NCI-H1930 (cell line): ENCODE measurements around the gene PSD4.

Source experiments
- DNase-seq, 2 experiments: peaks; one replicate each; lab custom pipeline; 2025; lab: John Stamatoyannopoulos, UW

PSD4 gene

GRCh38 chr2:113206251-113206650 is 32.5 kb downstream of the PSD4 start:
- no peak for DNase-seq

GRCh38 chr2:113207021-113207420 is 33.2 kb downstream of the PSD4 start:
- no peak for DNase-seq

- no peak for DNase-seq
Observed at GRCh38 chr2:113208396-113208795, 34.6 kb downstream of the PSD4 start.

GRCh38 chr2:113209011-113209645 is 35.4 kb downstream of the PSD4 start:
- DNase-seq = no peak

- no peak for DNase-seq
Observed at GRCh38 chr2:113209646-113210171, 35.9 kb downstream of the PSD4 start.

- no peak for DNase-seq
Observed at GRCh38 chr2:113211226-113212105, 37.7 kb downstream of the PSD4 start.

GRCh38 chr2:113212245-113213060 is 38.7 kb downstream of the PSD4 start:
- DNase-seq = no peak

GRCh38 chr2:113213061-113213930 is 39.5 kb downstream of the PSD4 start:
- no peak for DNase-seq

- no peak for DNase-seq
Observed at GRCh38 chr2:113214141-113214540, 40.4 kb downstream of the PSD4 start.

- no peak for DNase-seq
Observed at GRCh38 chr2:113215056-113215455, 41.3 kb downstream of the PSD4 start.

- DNase-seq = no peak
Observed at GRCh38 chr2:113216321-113216720, 42.5 kb downstream of the PSD4 start.

GRCh38 chr2:113216891-113217454 is 43.2 kb downstream of the PSD4 start:
- DNase-seq = no peak

GRCh38 chr2:113217455-113218282 is 43.9 kb downstream of the PSD4 start:
- DNase-seq = no peak

- no peak for DNase-seq
Observed at GRCh38 chr2:113218283-113219091, 44.7 kb downstream of the PSD4 start.

- no peak for DNase-seq
Observed at GRCh38 chr2:113219092-113219441, 45.3 kb downstream of the PSD4 start.

- DNase-seq = no peak
Observed at GRCh38 chr2:113219525-113219888, 45.7 kb downstream of the PSD4 start.

GRCh38 chr2:113219889-113220641 is 46.3 kb downstream of the PSD4 start:
- DNase-seq = no peak

GRCh38 chr2:113220970-113221708 is 47.4 kb downstream of the PSD4 start:
- DNase-seq = no peak
